ENCODE results near the gene PRR19.

PRR19 gene

DNA sequence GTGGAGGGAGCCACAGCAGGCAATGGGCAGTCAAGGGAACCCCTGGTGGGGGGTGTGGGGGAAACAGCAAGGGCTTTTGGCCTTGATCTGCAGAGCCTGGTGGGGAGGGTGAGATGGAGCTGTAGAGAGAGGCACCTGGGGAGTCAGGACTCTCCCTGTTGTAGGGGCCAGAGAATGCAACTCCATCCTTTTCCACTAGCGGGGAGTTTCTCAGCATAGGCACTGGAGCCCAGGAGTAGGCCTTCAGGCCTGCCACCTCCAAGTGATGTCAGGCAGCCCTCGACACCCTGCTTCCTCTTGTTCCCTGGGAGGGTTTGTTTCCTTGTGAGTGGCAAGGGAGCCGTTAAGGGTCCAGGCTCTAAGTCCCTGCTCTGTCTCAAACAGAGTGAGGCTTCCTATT is 48.5 kb downstream of the PRR19 start:
- no peak for DNase-seq (ENCODE audit: low read depth in 1 of 2, low spot score in 1 of 2)
- no peak for TF ChIP-seq JUND (IDR thresholded peaks at IDR 0.05; ENCODE audit: low read depth)
- in situ Hi-C loops (cut with HindIII; ENCODE audit: low pct_unique_long_range_greater_than_20kb, low sequenced_read_pairs) = no loop called here

DNA sequence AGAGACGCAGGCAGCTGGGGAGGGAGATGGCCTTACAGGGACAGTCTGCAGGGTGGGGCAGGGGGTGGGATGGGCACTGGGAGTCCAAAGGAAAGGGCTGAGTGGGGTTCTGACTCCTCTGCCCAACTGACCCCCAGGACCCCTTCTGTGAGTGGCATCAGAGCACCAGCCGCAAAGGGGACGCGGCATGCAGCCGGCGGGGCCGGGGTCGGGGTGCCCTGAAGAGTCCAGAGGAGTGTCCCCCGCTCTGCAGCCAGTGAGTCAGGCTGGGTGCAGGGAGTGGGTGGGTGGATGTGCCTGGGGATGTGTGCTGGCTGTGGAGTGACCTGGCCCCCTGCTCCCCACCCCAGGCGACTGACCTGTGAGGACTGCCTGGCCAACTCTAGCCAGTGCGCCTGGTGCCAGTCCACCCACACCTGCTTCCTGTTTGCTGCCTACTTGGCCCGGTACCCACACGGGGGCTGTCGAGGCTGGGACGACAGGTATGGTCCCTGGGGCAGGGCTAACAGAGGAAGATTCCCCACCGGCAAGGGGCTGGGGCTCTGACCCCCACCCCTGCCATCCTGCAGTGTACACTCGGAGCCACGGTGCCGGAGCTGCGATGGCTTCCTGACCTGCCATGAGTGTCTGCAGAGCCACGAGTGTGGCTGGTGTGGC is 49.3 kb downstream of the PRR19 start:
- no peak for DNase-seq (ENCODE audit: low read depth in 1 of 2, low spot score in 1 of 2)
- no peak for TF ChIP-seq JUND (IDR thresholded peaks at IDR 0.05; ENCODE audit: low read depth)
- in situ Hi-C loops (cut with HindIII; ENCODE audit: low pct_unique_long_range_greater_than_20kb, low sequenced_read_pairs) = no loop called here

DNA sequence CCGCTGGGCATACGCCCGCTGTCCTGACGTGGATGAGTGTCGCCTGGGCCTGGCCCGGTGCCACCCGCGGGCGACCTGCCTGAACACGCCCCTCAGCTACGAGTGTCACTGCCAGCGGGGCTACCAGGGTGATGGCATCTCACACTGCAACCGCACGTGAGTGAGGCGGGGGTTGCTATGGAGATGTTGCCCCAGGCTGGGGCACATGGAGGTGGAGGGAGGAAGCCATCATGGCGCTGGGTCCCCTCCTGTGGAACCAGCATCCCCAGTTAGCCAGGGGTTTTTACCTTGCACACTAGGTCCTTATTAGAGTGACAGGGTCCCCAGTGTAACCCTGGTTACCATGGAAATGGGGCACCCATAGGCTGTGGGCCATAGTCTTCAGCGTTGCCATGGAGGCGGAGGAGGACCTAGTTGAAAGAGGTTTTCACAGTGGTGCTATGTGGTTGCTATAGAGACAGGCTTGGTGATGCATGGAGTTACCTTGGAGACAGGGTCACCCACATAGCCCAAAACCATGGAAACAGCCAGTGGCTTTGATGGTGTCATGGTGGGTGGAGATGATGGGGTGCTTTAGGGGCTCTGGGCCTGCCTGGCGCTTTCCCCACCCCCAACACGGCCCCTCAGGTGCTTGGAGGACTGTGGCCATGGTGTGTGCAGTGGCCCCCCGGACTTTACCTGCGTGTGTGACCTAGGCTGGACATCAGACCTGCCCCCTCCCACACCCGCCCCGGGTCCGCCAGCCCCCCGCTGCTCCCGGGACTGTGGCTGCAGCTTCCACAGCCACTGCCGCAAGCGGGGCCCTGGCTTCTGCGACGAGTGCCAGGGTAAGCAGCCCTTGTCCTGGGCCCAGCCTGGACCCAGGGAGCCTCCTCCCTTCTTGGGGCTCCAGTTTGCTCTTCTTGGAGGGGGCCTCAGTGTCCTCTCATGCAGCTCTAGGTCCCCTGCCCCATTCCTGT is 50.6 kb downstream of the PRR19 start:
- in situ Hi-C loops (cut with HindIII; ENCODE audit: low pct_unique_long_range_greater_than_20kb, low sequenced_read_pairs) = no loop called here
- peak in 1 of 2 experiments; percentile 5 for DNase-seq (ENCODE audit: low read depth in 1 of 2, low spot score in 1 of 2)
- TF ChIP-seq JUND (IDR thresholded peaks at IDR 0.05; ENCODE audit: low read depth) = no peak

DNA sequence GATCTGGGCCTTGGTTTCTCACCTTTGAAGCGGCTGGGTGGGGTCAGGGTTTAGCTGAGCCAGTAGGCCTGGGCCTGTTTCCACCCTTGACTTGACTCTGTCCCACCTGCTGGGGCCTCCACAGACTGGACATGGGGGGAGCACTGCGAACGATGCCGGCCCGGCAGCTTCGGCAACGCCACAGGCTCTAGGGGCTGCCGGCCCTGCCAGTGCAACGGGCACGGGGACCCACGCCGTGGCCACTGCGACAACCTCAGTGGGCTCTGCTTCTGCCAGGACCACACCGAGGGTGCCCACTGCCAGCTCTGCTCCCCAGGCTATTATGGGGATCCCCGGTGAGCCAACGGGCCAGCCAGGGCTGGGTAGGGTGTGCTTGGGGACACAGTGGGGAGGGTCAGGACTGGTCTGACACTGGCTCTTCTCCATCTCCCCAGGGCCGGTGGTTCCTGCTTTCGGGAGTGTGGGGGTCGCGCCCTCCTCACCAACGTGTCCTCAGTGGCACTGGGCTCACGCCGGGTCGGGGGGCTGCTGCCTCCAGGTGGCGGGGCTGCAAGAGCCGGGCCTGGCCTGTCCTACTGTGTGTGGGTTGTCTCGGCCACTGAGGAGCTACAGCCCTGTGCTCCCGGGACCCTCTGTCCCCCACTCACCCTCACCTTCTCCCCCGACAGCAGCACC is 51.5 kb downstream of the PRR19 start:
- DNase-seq (ENCODE audit: low read depth in 1 of 2, low spot score in 1 of 2) = no peak
- in situ Hi-C loops (cut with HindIII; ENCODE audit: low pct_unique_long_range_greater_than_20kb, low sequenced_read_pairs) = no loop called here

DNA sequence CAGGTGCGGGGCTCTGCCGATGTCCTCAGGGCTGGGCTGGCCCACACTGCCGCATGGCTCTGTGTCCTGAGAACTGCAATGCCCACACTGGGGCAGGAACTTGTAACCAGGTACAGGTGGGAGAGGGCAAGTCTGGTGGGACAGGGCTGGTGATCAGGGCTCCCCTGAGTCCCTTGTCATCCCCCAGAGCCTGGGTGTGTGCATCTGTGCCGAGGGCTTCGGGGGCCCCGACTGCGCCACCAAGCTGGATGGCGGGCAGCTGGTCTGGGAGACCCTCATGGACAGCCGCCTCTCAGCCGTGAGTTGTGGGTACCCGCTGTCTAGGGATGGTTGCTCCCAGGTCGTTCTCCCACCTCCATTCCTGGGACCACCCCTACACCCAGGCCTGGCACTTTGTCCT is 54.0 kb downstream of the PRR19 start:
- no peak for TF ChIP-seq JUND (IDR thresholded peaks at IDR 0.05; ENCODE audit: low read depth)
- no peak for DNase-seq (ENCODE audit: low read depth in 1 of 2, low spot score in 1 of 2)
- in situ Hi-C loops (cut with HindIII; ENCODE audit: low pct_unique_long_range_greater_than_20kb, low sequenced_read_pairs) = no loop called here

More for the DNA sequence above, 51.5 kb downstream of the PRR19 start:
- no peak for TF ChIP-seq JUND (IDR thresholded peaks at IDR 0.05; ENCODE audit: low read depth)

DNA sequence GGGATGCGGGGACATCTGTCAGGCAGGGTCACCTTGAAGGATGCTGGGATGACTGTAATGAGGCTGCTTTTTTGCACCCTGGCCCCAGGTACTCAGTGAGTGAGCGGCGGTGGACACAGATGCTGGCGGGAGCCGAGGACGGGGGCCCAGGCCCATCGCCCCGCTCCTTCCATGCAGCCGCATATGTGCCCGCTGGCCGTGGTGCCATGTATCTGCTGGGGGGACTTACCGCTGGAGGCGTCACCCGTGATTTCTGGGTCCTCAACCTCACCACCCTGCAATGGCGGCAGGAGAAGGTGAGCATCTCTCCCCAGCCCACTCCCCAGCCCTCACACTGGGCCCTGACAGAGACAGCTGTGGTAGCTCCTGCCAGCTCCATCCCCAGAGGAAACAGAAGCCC is 54.8 kb downstream of the PRR19 start:
- no peak for TF ChIP-seq JUND (IDR thresholded peaks at IDR 0.05; ENCODE audit: low read depth)
- no peak for DNase-seq (ENCODE audit: low read depth in 1 of 2, low spot score in 1 of 2)
- in situ Hi-C loops (cut with HindIII; ENCODE audit: low pct_unique_long_range_greater_than_20kb, low sequenced_read_pairs) = no loop called here

DNA sequence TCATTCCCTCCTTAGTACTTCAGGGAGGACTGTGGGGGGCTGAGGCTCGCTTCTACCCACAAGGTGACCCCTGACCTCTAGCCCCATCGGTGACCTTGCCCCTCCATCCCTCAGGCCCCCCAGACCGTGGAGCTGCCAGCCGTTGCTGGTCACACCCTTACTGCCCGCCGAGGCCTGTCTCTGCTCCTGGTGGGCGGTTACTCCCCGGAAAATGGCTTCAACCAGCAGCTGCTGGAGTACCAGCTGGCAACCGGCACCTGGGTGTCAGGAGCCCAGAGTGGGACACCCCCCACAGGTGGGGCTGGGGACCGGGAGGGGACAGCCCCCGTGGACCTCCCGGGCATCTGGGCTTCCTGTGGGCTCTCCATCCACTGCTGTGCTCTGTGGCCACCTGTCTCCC is 55.4 kb downstream of the PRR19 start:
- no peak for DNase-seq (ENCODE audit: low read depth in 1 of 2, low spot score in 1 of 2)
- in situ Hi-C loops (cut with HindIII; ENCODE audit: low pct_unique_long_range_greater_than_20kb, low sequenced_read_pairs) = no loop called here
- no peak for TF ChIP-seq JUND (IDR thresholded peaks at IDR 0.05; ENCODE audit: low read depth)
